ENCODE measurements around the gene CDAN1.

CDAN1 gene

GRCh38 chr15:42693496-42693895, 43.4 kb downstream of the CDAN1 start:
- no peak for TF ChIP-seq CTCF (IDR thresholded peaks at IDR 0.05; ENCODE audit: low read depth, low read length, missing control alignments)

GRCh38 chr15:42692997-42693396, 43.9 kb downstream of the CDAN1 start:
- H3K4me3 ChIP-seq (replicated peaks; ENCODE audit: low read depth, low read length) = no peak overlapping the region
- no peak for TF ChIP-seq CTCF (IDR thresholded peaks at IDR 0.05; ENCODE audit: low read depth, low read length, missing control alignments)
- no peak for DNase-seq (ENCODE audit: extremely low read depth, low read depth)

More at GRCh38 chr15:42693496-42693895, 43.4 kb downstream of the CDAN1 start:
- no peak for DNase-seq (ENCODE audit: extremely low read depth, low read depth)
- no peak overlapping the region for H3K4me3 ChIP-seq (replicated peaks; ENCODE audit: low read depth, low read length)

- no peak for DNase-seq (ENCODE audit: extremely low read depth, low read depth)
- no peak overlapping the region for H3K4me3 ChIP-seq (replicated peaks; ENCODE audit: low read depth, low read length)
- TF ChIP-seq CTCF (IDR thresholded peaks at IDR 0.05; ENCODE audit: low read depth, low read length, missing control alignments) = no peak
Measured at GRCh38 chr15:42692536-42692935, 44.4 kb downstream of the CDAN1 start.

- TF ChIP-seq CTCF (IDR thresholded peaks at IDR 0.05; ENCODE audit: low read depth, low read length, missing control alignments) = no peak
- no peak overlapping the region for H3K4me3 ChIP-seq (replicated peaks; ENCODE audit: low read depth, low read length)
- DNase-seq (ENCODE audit: extremely low read depth, low read depth) = no peak
Measured at GRCh38 chr15:42691770-42692169, 45.2 kb downstream of the CDAN1 start.

- no peak for TF ChIP-seq CTCF (IDR thresholded peaks at IDR 0.05; ENCODE audit: low read depth, low read length, missing control alignments)
- DNase-seq (ENCODE audit: extremely low read depth, low read depth) = no peak
- no peak overlapping the region for H3K4me3 ChIP-seq (replicated peaks; ENCODE audit: low read depth, low read length)
Measured at GRCh38 chr15:42691308-42691707, 45.6 kb downstream of the CDAN1 start.

- DNase-seq (ENCODE audit: extremely low read depth, low read depth) = no peak
- H3K4me3 ChIP-seq (replicated peaks; ENCODE audit: low read depth, low read length) = no peak overlapping the region
Measured at GRCh38 chr15:42688301-42688700, 48.6 kb downstream of the CDAN1 start.

More at GRCh38 chr15:42688301-42688700, 48.6 kb downstream of the CDAN1 start:
- no peak for TF ChIP-seq CTCF (IDR thresholded peaks at IDR 0.05; ENCODE audit: low read depth, low read length, missing control alignments)

Measured in HFF-Myc (cell line).